C4-2B (cell line): ENCODE data around the gene THAP5.

ENCODE experiments used
- ZFX ChIP-seq: fragments of 450-650 bp; IDR thresholded peaks from 2 replicates; pipeline ENCODE4 v1.6.1; 2017
- TF ChIP-seq, protein P1 (sequence below): fragments of 450-650 bp; conservative IDR thresholded peaks from 2 replicates; pipeline ENCODE4 v1.5.1; 2017; ENCODE audit warnings: mild to moderate bottlenecking

DNA sequence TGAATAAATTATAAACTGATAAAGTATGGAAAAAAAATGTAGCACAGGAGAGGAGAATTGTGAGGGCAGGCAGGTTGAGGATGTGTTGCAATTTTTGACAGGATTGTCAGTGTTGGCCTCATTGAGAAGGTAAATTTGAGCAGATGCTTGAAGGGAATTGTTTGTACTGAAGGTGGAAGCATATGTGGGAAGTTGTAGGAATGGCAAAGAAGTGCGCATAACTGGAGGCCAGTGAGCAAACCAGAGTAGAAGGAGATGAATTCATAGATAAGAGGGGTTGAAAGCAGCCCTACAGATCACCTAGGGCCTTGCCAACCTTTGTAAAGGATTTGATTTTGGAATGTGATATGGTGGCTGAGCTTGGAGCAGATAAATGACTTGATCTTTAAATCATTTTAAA, 6.6 kb upstream of the THAP5 start:
- TF ChIP-seq, protein P1, sequence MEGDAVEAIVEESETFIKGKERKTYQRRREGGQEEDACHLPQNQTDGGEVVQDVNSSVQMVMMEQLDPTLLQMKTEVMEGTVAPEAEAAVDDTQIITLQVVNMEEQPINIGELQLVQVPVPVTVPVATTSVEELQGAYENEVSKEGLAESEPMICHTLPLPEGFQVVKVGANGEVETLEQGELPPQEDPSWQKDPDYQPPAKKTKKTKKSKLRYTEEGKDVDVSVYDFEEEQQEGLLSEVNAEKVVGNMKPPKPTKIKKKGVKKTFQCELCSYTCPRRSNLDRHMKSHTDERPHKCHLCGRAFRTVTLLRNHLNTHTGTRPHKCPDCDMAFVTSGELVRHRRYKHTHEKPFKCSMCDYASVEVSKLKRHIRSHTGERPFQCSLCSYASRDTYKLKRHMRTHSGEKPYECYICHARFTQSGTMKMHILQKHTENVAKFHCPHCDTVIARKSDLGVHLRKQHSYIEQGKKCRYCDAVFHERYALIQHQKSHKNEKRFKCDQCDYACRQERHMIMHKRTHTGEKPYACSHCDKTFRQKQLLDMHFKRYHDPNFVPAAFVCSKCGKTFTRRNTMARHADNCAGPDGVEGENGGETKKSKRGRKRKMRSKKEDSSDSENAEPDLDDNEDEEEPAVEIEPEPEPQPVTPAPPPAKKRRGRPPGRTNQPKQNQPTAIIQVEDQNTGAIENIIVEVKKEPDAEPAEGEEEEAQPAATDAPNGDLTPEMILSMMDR, result no peak
- TF ChIP-seq ZFX, result no peak
